Loucy (cell line): ENCODE measurements around the gene CCS.

Experiments used
- CTCF ChIP-seq: fragments of 200-600 bp; sonication (generic); conservative IDR thresholded peaks from 2 replicates; pipeline ENCODE4 v1.5.1; 2014; ENCODE audit warnings: mild to moderate bottlenecking, antibody characterized with exemption, low read length
- EZH2phosphoT487 ChIP-seq: fragments of 200-600 bp; IDR thresholded peaks from 2 replicates; pipeline ENCODE4 v1.6.1; 2018; ENCODE audit warnings: antibody characterized with exemption, mild to moderate bottlenecking, moderate library complexity, borderline replicate concordance

- TF ChIP-seq CTCF (no peak), EZH2phosphoT487 (no peak)
Measured at GRCh38 chr11:66643745-66644437, 50.9 kb downstream of the CCS start.
